HG02571 (cell line): ENCODE results near the gene KHDC4.
A peak's percentile ranks its signal among the peaks of the same experiment; 100 is the strongest.
"Not testable (repeated sequence)": the region's sequence is repeated elsewhere in the genome, so short reads cannot be mapped to it uniquely, and the experiment has no call there.

Experiments used
- ATAC-seq: cut with Tn5 transposase; IDR thresholded peaks from one replicate; pipeline ENCODE4 v1.9.1; 2021; ENCODE audit warnings: mild to moderate bottlenecking, moderate library complexity; ENCODE audit not compliant: unreplicated experiment

KHDC4 gene

GRCh38 chr1:155911156-155912055 lies 22.8 kb downstream of the KHDC4 start, which contains the start of gene RIT1:
Gene RIT1, minus strand, starts transcription at chr1:155911349. Its CDS starts 588 bp downstream, at chr1:155910761.
- ATAC-seq, result peak; percentile 69

- ATAC-seq, result no peak
These were observed 23.5 kb downstream of the KHDC4 start for GRCh38 chr1:155910621-155911121.

- no peak for ATAC-seq
These were observed 24.3 kb downstream of the KHDC4 start for GRCh38 chr1:155909894-155910293.

GRCh38 chr1:155904261-155904660 lies 30.0 kb downstream of the KHDC4 start:
- no peak for ATAC-seq

- no peak for ATAC-seq
These were observed 34.1 kb downstream of the KHDC4 start for GRCh38 chr1:155900161-155900560.

GRCh38 chr1:155899683-155900082 lies 34.5 kb downstream of the KHDC4 start:
- no peak for ATAC-seq

- no peak for ATAC-seq
These were observed 35.3 kb downstream of the KHDC4 start for GRCh38 chr1:155898888-155899287.

- no peak for ATAC-seq
These were observed 36.5 kb downstream of the KHDC4 start for GRCh38 chr1:155897746-155898145.

- ATAC-seq, result not testable (repeated sequence)
These were observed 37.7 kb downstream of the KHDC4 start for GRCh38 chr1:155896476-155896875.

- ATAC-seq, result not testable (repeated sequence)
These were observed 38.6 kb downstream of the KHDC4 start for GRCh38 chr1:155895617-155896016.

- no peak for ATAC-seq
These were observed 40.6 kb downstream of the KHDC4 start for GRCh38 chr1:155893389-155894142.

GRCh38 chr1:155892796-155893195 lies 41.4 kb downstream of the KHDC4 start:
- no peak for ATAC-seq

GRCh38 chr1:155890251-155890650 lies 44.0 kb downstream of the KHDC4 start:
- ATAC-seq, result no peak

GRCh38 chr1:155889566-155889965 lies 44.6 kb downstream of the KHDC4 start:
- no peak for ATAC-seq

- ATAC-seq, result no peak
These were observed 45.7 kb downstream of the KHDC4 start for GRCh38 chr1:155888481-155888880.

GRCh38 chr1:155884982-155885381 lies 49.2 kb downstream of the KHDC4 start:
- no peak for ATAC-seq

GRCh38 chr1:155884031-155884960 lies 49.9 kb downstream of the KHDC4 start:
- no peak for ATAC-seq

GRCh38 chr1:155882766-155883165 lies 51.4 kb downstream of the KHDC4 start:
- no peak for ATAC-seq

- ATAC-seq, result no peak
These were observed 52.0 kb downstream of the KHDC4 start for GRCh38 chr1:155882235-155882634.

GRCh38 chr1:155880950-155881349 lies 53.3 kb downstream of the KHDC4 start:
- no peak for ATAC-seq

- no peak for ATAC-seq
These were observed 54.0 kb downstream of the KHDC4 start for GRCh38 chr1:155880251-155880650.
